Loucy (cell line): Measurements from ENCODE around the gene ENKUR.

Source experiments
- H2AFZ ChIP-seq: fragments of 200-600 bp; sonication (generic); 2 replicates; pipeline ENCODE4 v1.6.0; 2016; ENCODE audit warnings: antibody characterized with exemption, mild to moderate bottlenecking, low read length, moderate library complexity
- H3F3A ChIP-seq: fragments of 200-600 bp; 2 replicates; pipeline ENCODE4 v1.6.0; 2016; ENCODE audit warnings: antibody characterized with exemption, low read depth, mild to moderate bottlenecking
- H3K27me3 ChIP-seq: fragments of 200-600 bp; sonication (generic); 2 replicates; pipeline ENCODE4 v1.6.1; 2014; ENCODE audit warnings: low read length, mild to moderate bottlenecking; ENCODE audit not compliant: insufficient read depth, poor library complexity, severe bottlenecking
- H3K36me3 ChIP-seq: fragments of 200-600 bp; sonication (generic); 2 replicates; pipeline ENCODE4 v1.6.1; 2016; ENCODE audit warnings: low read length; ENCODE audit not compliant: insufficient read depth
- H3K4me1 ChIP-seq: fragments of 200-600 bp; sonication (generic); 2 replicates; pipeline ENCODE4 v1.5.1; 2014; ENCODE audit warnings: low read length, mild to moderate bottlenecking; ENCODE audit not compliant: insufficient read depth, poor library complexity, severe bottlenecking
- H3K4me2 ChIP-seq: fragments of 200-600 bp; sonication (generic); 2 replicates; pipeline ENCODE4 v1.6.0; 2014; ENCODE audit warnings: antibody characterized with exemption, low read length, low read depth, mild to moderate bottlenecking; ENCODE audit not compliant: poor library complexity, severe bottlenecking
- H3K4me3 ChIP-seq: fragments of 200-600 bp; sonication (generic); 2 replicates; pipeline ENCODE4 v1.5.1; 2014; ENCODE audit warnings: low read length, mild to moderate bottlenecking, mixed read lengths; ENCODE audit not compliant: poor library complexity, severe bottlenecking
- H3K79me2 ChIP-seq: fragments of 200-600 bp; sonication (generic); 2 replicates; pipeline ENCODE4 v1.6.1; 2014; ENCODE audit warnings: low read length; ENCODE audit not compliant: insufficient read depth
- H3K9ac ChIP-seq: fragments of 200-600 bp; sonication (generic); 2 replicates; pipeline ENCODE4 v1.6.0; 2014; ENCODE audit warnings: mild to moderate bottlenecking, low read depth, low read length, moderate library complexity; ENCODE audit not compliant: poor library complexity, severe bottlenecking
- H3K9me2 ChIP-seq: fragments of 200-600 bp; sonication (generic); replicated peaks from 2 replicates; pipeline ENCODE4 v1.6.1; 2016; ENCODE audit warnings: low read depth, low read length, mixed read lengths
- H3K9me3 ChIP-seq: fragments of 200-600 bp; sonication (generic); 2 replicates; pipeline ENCODE4 v1.6.1; 2014; ENCODE audit warnings: mild to moderate bottlenecking, antibody characterized with exemption, low read length, low read depth; ENCODE audit not compliant: insufficient read depth
- H4K20me1 ChIP-seq: fragments of 200-600 bp; sonication (generic); 2 replicates; pipeline ENCODE4 v1.6.0; 2014; ENCODE audit warnings: antibody characterized with exemption, low read length, mild to moderate bottlenecking; ENCODE audit not compliant: insufficient read depth, poor library complexity, severe bottlenecking
- CTCF ChIP-seq: fragments of 200-600 bp; sonication (generic); conservative IDR thresholded peaks from 2 replicates; pipeline ENCODE4 v1.5.1; 2014; ENCODE audit warnings: mild to moderate bottlenecking, antibody characterized with exemption, low read length
- EZH2phosphoT487 ChIP-seq: fragments of 200-600 bp; IDR thresholded peaks from 2 replicates; pipeline ENCODE4 v1.6.1; 2018; ENCODE audit warnings: antibody characterized with exemption, mild to moderate bottlenecking, moderate library complexity, borderline replicate concordance

ENKUR gene

GRCh38 chr10:24984906-24985305 lies 31.1 kb downstream of the ENKUR start:
- no peaks in the 10 kb centered on the region for H3K27me3 ChIP-seq
- no peaks in the 10 kb centered on the region for H3K9me2 ChIP-seq
- no peaks in the 10 kb centered on the region for H3K79me2 ChIP-seq
- no peaks in the 10 kb centered on the region for H3K36me3 ChIP-seq
- no peak overlapping the region for H2AFZ ChIP-seq
- no peak overlapping the region for H3K4me2 ChIP-seq
- no peaks in the 10 kb centered on the region for H4K20me1 ChIP-seq
- TF ChIP-seq CTCF (no peak), EZH2phosphoT487 (no peak)
- H3K4me3 ChIP-seq, result no peak overlapping the region
- no peaks in the 10 kb centered on the region for H3F3A ChIP-seq
- no peaks in the 10 kb centered on the region for H3K9me3 ChIP-seq
- peaks cover 4% of the 10 kb centered on the region for H3K4me1 ChIP-seq
- no peak overlapping the region for H3K9ac ChIP-seq

DNA sequence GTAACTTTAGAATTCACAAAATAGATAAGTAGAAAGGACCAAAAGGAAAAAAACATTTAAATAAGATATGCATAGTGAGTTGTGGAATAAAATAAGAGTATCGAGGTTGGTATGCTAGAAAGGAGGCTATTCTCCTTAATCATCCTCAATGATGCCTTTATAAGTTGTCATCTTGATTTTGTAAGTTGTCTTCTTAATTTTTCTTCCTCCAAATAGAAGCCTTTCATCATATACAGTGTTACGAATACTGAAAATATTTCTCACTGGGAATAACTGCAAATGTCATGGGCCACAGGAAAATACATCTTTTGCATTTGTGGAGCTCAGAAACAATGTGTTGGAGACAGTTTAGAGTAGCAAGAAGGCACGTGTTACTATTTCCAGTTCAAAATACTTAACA lies 32.0 kb downstream of the ENKUR start:
- Histone ChIP-seq H3K9me3 (no peaks in the 10 kb centered on the region), H3K9me2 (no peaks in the 10 kb centered on the region), H3K79me2 (no peaks in the 10 kb centered on the region), H3K4me2 (no peak overlapping the region), H3K27me3 (no peaks in the 10 kb centered on the region), H3K4me3 (no peak overlapping the region), H2AFZ (no peak overlapping the region), H3K9ac (no peak overlapping the region), H4K20me1 (no peaks in the 10 kb centered on the region), H3K36me3 (no peaks in the 10 kb centered on the region), H3K4me1 (peaks cover under 1% of the 10 kb centered on the region), H3F3A (no peaks in the 10 kb centered on the region)
- no peak for TF ChIP-seq EZH2phosphoT487
- TF ChIP-seq CTCF, result no peak

DNA sequence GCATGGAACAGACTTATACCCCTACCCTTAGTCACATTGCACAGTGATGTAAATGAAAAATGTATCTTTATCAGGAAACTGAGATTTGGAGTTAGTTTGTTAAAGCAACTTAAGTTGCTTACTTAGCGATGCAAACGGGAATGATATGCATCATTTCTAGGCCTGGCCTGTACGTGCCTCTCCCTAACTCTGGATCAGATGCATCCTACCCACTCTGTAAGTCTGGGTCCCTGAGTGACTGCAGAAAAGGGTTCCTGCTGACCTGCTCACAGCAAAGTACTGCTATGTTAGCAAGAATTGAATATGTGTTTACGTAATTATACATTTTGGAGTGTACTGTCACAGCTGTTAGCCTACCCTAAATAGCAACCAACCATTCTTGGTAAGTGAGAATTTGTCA lies 32.8 kb downstream of the ENKUR start:
- Histone ChIP-seq H3K9ac (no peak overlapping the region), H3K27me3 (no peaks in the 10 kb centered on the region), H3K4me3 (no peak overlapping the region), H4K20me1 (no peaks in the 10 kb centered on the region), H2AFZ (no peak overlapping the region), H3K4me2 (no peak overlapping the region), H3K4me1 (no peaks in the 10 kb centered on the region), H3K79me2 (no peaks in the 10 kb centered on the region), H3F3A (no peaks in the 10 kb centered on the region), H3K9me3 (no peaks in the 10 kb centered on the region), H3K36me3 (no peaks in the 10 kb centered on the region), H3K9me2 (no peaks in the 10 kb centered on the region)
- TF ChIP-seq EZH2phosphoT487 (no peak), CTCF (no peak)
